Neural progenitor cell (in vitro differentiated cells): ENCODE measurements around the gene CCDC61. TPM values are rescaled to one million over a fixed set of nuclear protein-coding genes. Genes with fewer than 3 reads are reported as not detected.

Experiments used
- DNase-seq: peaks from one replicate; pipeline ENCODE4 v3.0.0-alpha.2; 2016; ENCODE audit warnings: low spot score
- H2AFZ ChIP-seq: fragments of 200-600 bp; sonication (generic); replicated peaks from 2 replicates; pipeline ENCODE4 v1.6.1; 2016; ENCODE audit warnings: antibody characterized with exemption
- H3F3A ChIP-seq: fragments of 200-600 bp; sonication (generic); 2 replicates; pipeline ENCODE4 v1.6.1; 2016; ENCODE audit warnings: antibody characterized with exemption, low read depth
- H3K27ac ChIP-seq: fragments of 200-600 bp; sonication (generic); 2 replicates; pipeline ENCODE4 v1.5.1; 2016; ENCODE audit warnings: mild to moderate bottlenecking
- H3K27me3 ChIP-seq: fragments of 200-600 bp; sonication (generic); 2 replicates; pipeline ENCODE4 v1.6.1; 2016; ENCODE audit warnings: mild to moderate bottlenecking, moderate library complexity
- H3K36me3 ChIP-seq: fragments of 200-600 bp; sonication (generic); 2 replicates; pipeline ENCODE4 v1.5.1; 2016
- H3K4me1 ChIP-seq: fragments of 200-600 bp; sonication (generic); 2 replicates; pipeline ENCODE4 v1.6.1; 2016; ENCODE audit warnings: mixed run types
- H3K4me2 ChIP-seq: fragments of 200-600 bp; sonication (generic); 2 replicates; pipeline ENCODE4 v1.6.1; 2016
- H3K4me3 ChIP-seq: fragments of 200-600 bp; sonication (generic); 2 replicates; pipeline ENCODE4 v1.5.1; 2016
- H3K79me2 ChIP-seq: fragments of 200-600 bp; sonication (generic); 2 replicates; pipeline ENCODE4 v1.6.1; 2016; ENCODE audit warnings: low read depth
- H3K9ac ChIP-seq: fragments of 200-600 bp; sonication (generic); 2 replicates; pipeline ENCODE4 v1.6.1; 2016
- H3K9me3 ChIP-seq: fragments of 200-600 bp; sonication (generic); 2 replicates; pipeline ENCODE4 v1.5.1; 2016; ENCODE audit warnings: low read depth
- H4K20me1 ChIP-seq: fragments of 200-600 bp; sonication (generic); 2 replicates; pipeline ENCODE4 v1.6.1; 2016; ENCODE audit warnings: low read depth
- H3K27ac Mint-ChIP-seq: 3 replicates; pipeline ENCODE4 v1.8.0; 2021; ENCODE audit warnings: mixed read lengths
- H3K27me3 Mint-ChIP-seq: 2 replicates; pipeline ENCODE4 v1.8.0; 2022; ENCODE audit warnings: low read depth, mild to moderate bottlenecking, inconsistent platforms, moderate library complexity, mixed read lengths; ENCODE audit not compliant: insufficient read depth
- H3K36me3 Mint-ChIP-seq: 3 replicates; pipeline ENCODE4 v1.8.0; 2021; ENCODE audit warnings: mixed read lengths
- H3K4me1 Mint-ChIP-seq: 3 replicates; pipeline ENCODE4 v1.8.0; 2021; ENCODE audit warnings: mixed read lengths
- H3K4me3 Mint-ChIP-seq: 3 replicates; pipeline ENCODE4 v1.8.0; 2021; ENCODE audit warnings: mild to moderate bottlenecking, moderate library complexity, mixed read lengths
- H3K9me3 Mint-ChIP-seq: 3 replicates; pipeline ENCODE4 v1.8.0; 2020; ENCODE audit warnings: mixed read lengths
- EZH2 ChIP-seq: fragments of 200-600 bp; sonication (generic); IDR thresholded peaks from 2 replicates; pipeline ENCODE4 v1.6.1; 2017; ENCODE audit warnings: antibody characterized with exemption, mild to moderate bottlenecking, moderate library complexity
- EZH2phosphoT487 ChIP-seq: fragments of 200-600 bp; sonication (generic); IDR thresholded peaks from 2 replicates; pipeline ENCODE4 v1.6.1; 2017; ENCODE audit warnings: antibody characterized with exemption
- total RNA-seq: library from RNA; depleted of rRNA; stranded (reverse); fragments of >200 nt; gene quantifications from 2 replicates; pipeline ENCODE4 v1.2.3, GENCODE V29; 2015; ENCODE audit warnings: low replicate concordance
- TF ChIP-seq, protein P1 (sequence below): fragments of 200-600 bp; sonication (generic); IDR thresholded peaks from 2 replicates; pipeline ENCODE4 v1.5.1; 2017; ENCODE audit warnings: antibody characterized with exemption, mild to moderate bottlenecking

CCDC61 gene
- total RNA-seq, 1 donor from 2014 or later, result 5.7 TPM

- Histone ChIP-seq H3K4me2 (no peak overlapping the region), H3K27ac (no peak overlapping the region), H3K27me3 (no peaks in the 10 kb centered on the region), H3K36me3 (no peaks in the 10 kb centered on the region), H3K79me2 (no peaks in the 10 kb centered on the region), H3K9ac (no peak overlapping the region), H3F3A (no peaks in the 10 kb centered on the region), H3K4me3 (no peak overlapping the region), H2AFZ (no peak overlapping the region), H4K20me1 (peaks cover 5% of the 10 kb centered on the region), H3K9me3 (no peaks in the 10 kb centered on the region), H3K4me1 (peaks cover 8% of the 10 kb centered on the region)
- Mint-ChIP-seq H3K9me3 (no peaks in the 10 kb centered on the region), H3K27ac (no peak overlapping the region), H3K36me3 (peaks cover 40% of the 10 kb centered on the region), H3K27me3 (peaks cover 10% of the 10 kb centered on the region), H3K4me1 (peaks cover 63% of the 10 kb centered on the region), H3K4me3 (no peak overlapping the region)
- no peak for TF ChIP-seq EZH2phosphoT487
- TF ChIP-seq, protein P1, sequence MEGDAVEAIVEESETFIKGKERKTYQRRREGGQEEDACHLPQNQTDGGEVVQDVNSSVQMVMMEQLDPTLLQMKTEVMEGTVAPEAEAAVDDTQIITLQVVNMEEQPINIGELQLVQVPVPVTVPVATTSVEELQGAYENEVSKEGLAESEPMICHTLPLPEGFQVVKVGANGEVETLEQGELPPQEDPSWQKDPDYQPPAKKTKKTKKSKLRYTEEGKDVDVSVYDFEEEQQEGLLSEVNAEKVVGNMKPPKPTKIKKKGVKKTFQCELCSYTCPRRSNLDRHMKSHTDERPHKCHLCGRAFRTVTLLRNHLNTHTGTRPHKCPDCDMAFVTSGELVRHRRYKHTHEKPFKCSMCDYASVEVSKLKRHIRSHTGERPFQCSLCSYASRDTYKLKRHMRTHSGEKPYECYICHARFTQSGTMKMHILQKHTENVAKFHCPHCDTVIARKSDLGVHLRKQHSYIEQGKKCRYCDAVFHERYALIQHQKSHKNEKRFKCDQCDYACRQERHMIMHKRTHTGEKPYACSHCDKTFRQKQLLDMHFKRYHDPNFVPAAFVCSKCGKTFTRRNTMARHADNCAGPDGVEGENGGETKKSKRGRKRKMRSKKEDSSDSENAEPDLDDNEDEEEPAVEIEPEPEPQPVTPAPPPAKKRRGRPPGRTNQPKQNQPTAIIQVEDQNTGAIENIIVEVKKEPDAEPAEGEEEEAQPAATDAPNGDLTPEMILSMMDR, result no peak
- TF ChIP-seq EZH2, result no peak
- DNase-seq, result no peak
Measured at GRCh38 chr19:45959517-45960025, 35.7 kb upstream of the CCDC61 start.

DNA sequence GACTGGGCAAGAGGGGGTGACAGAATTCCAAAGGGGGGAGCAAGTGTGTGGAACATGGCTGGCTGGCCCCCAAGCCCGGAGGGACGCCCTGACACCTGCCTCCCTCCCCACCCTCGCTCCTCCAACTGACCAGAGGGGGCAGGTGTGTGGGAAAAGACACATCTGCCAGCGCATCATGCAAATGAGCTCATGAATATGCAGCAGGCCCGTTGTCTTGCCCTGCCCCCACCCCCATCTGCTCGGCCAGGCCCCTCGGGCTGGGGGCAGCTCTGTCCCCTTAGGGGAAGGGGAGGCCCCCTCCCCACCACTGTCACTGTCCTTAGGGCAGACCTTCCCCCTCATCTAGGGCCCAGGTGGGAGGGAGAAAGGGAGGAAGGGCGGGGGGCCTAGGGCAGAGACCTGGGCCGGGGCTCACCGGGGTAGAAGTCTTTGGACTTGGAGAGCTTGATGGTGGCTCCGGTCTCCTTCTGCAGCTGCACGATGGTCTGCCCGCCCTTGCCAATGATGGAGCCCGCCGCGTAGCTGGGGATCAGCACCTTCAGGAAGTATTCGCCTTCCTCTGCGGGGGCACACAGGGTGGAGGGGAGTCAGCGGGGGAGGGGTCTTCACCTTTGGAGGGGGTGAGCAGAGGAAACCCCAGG, 34.6 kb upstream of the CCDC61 start:
- peaks cover 10% of the 10 kb centered on the region for H3K27me3 Mint-ChIP-seq
- H3K4me3 ChIP-seq, result no peak overlapping the region

DNA sequence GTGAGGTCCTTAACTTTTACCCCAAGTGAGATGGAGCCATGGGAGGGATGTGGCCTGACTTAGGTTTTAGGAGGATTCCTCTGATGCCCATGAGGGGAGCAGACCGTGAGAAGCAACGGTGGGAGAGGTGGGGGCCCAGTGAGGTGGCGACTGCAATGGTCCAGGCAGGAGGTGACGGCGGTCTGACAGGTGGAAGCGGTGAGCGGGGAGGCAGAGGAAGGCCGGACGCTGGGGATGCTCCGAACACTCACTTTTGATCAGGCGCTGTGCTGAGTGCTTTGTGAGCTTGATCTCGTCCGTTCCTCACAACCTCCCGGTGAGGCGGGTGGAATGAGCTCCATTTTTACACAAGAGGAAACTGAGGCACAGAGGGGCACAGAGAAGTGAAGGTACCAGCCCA, 33.2 kb upstream of the CCDC61 start:
- no peak overlapping the region for H3K9ac ChIP-seq
- Mint-ChIP-seq H3K4me3 (no peak overlapping the region), H3K4me1 (peaks cover 48% of the 10 kb centered on the region), H3K9me3 (no peaks in the 10 kb centered on the region), H3K36me3 (peaks cover 38% of the 10 kb centered on the region), H3K27ac (no peak overlapping the region), H3K27me3 (peaks cover 12% of the 10 kb centered on the region)
- TF ChIP-seq EZH2phosphoT487, result no peak
- TF ChIP-seq EZH2, result no peak
- TF ChIP-seq, protein P1, result no peak
- no peaks in the 10 kb centered on the region for H3K79me2 ChIP-seq
- peaks cover 4% of the 10 kb centered on the region for H3F3A ChIP-seq
- H3K4me3 ChIP-seq, result no peak overlapping the region
- no peak overlapping the region for H2AFZ ChIP-seq
- H3K4me1 ChIP-seq, result peaks cover 8% of the 10 kb centered on the region
- H3K9me3 ChIP-seq, result no peaks in the 10 kb centered on the region
- no peak overlapping the region for H3K27ac ChIP-seq
- H3K4me2 ChIP-seq, result no peak overlapping the region
- no peak for DNase-seq
- no peaks in the 10 kb centered on the region for H3K27me3 ChIP-seq
- H3K36me3 ChIP-seq, result no peaks in the 10 kb centered on the region
- peaks cover 20% of the 10 kb centered on the region for H4K20me1 ChIP-seq

More for the DNA sequence above, 34.6 kb upstream of the CCDC61 start:
- Mint-ChIP-seq H3K4me1 (peaks cover 57% of the 10 kb centered on the region), H3K36me3 (peaks cover 37% of the 10 kb centered on the region), H3K27ac (peak overlapping the region; percentile 55), H3K9me3 (no peaks in the 10 kb centered on the region), H3K4me3 (no peak overlapping the region)
- Histone ChIP-seq H3K9ac (no peak overlapping the region), H3K79me2 (no peaks in the 10 kb centered on the region), H3K27me3 (no peaks in the 10 kb centered on the region), H3K36me3 (no peaks in the 10 kb centered on the region), H2AFZ (no peak overlapping the region), H3F3A (peaks cover 4% of the 10 kb centered on the region), H3K4me2 (peak overlapping the region; percentile 10), H3K9me3 (no peaks in the 10 kb centered on the region), H4K20me1 (peaks cover 16% of the 10 kb centered on the region), H3K4me1 (peaks cover 8% of the 10 kb centered on the region), H3K27ac (no peak overlapping the region)
- TF ChIP-seq EZH2phosphoT487, result no peak
- TF ChIP-seq, protein P1, result peak; percentile 30
- peak; percentile 68 for DNase-seq
